ENCODE results near the gene MEIKIN. TPM values are rescaled to one million over a fixed set of nuclear protein-coding genes. Genes with fewer than 3 reads are reported as not detected.
"Not testable (repeated sequence)": the region's sequence is repeated elsewhere in the genome, so short reads cannot be mapped to it uniquely, and the experiment has no call there.

MEIKIN gene
- total RNA-seq, 1 donor = not detected

DNA sequence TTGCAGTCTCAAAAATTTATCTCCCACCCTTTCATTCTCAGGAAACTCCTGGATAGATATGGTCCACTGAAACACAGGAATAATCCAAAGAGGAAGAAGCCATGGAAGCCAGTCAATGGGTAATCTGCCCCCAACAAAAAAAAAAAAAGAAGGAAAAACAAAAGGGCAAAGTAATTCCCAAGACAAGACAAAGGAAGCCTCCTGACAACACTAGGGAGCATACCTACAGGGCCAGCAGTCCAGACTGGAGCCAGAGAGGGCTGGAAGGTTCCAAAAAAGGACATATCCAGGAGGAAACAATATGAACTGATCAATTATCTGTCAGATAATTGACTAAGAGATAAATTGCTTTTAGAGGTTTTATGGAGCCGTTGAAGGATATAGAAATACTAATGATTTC, 161.6 kb downstream of the MEIKIN start:
- no peak for TF ChIP-seq CTCF (IDR thresholded peaks at IDR 0.05; ENCODE audit: extremely low read depth, low read depth, low read length)
- no peaks in the 10 kb centered on the region for H3K9me3 ChIP-seq (ENCODE audit: low read depth, low read length)
- H3K4me2 ChIP-seq (ENCODE audit: insufficient read depth, low read length) = no peak overlapping the region
- no peak for DNase-seq (ENCODE audit: insufficient read length, low spot score, missing footprints)
- H3K27me3 ChIP-seq (ENCODE audit: insufficient read depth, low read length) = no peaks in the 10 kb centered on the region
- no peaks in the 10 kb centered on the region for H3K4me1 ChIP-seq (ENCODE audit: insufficient read depth, low read length)
- H2AFZ ChIP-seq (ENCODE audit: low read length) = no peak overlapping the region
- no peak overlapping the region for H3K4me3 ChIP-seq (ENCODE audit: insufficient read depth, low read length)
- no peak overlapping the region for H3K27ac ChIP-seq (ENCODE audit: low read depth, low read length)
- peaks cover 94% of the 10 kb centered on the region for H3K79me2 ChIP-seq (ENCODE audit: insufficient read depth, low read length)
- H3K36me3 ChIP-seq (ENCODE audit: insufficient read depth, low read length) = no peaks in the 10 kb centered on the region
- peaks cover 60% of the 10 kb centered on the region for H4K20me1 ChIP-seq (ENCODE audit: insufficient read depth, low read length)

GRCh38 chr5:131783357-131783756, 162.1 kb downstream of the MEIKIN start:
- Histone ChIP-seq H3K36me3 (ENCODE audit: insufficient read depth, low read length) (no peaks in the 10 kb centered on the region), H2AFZ (ENCODE audit: low read length) (no peak overlapping the region), H4K20me1 (ENCODE audit: insufficient read depth, low read length) (peaks cover 58% of the 10 kb centered on the region), H3K4me1 (ENCODE audit: insufficient read depth, low read length) (no peaks in the 10 kb centered on the region), H3K27me3 (ENCODE audit: insufficient read depth, low read length) (no peaks in the 10 kb centered on the region), H3K79me2 (ENCODE audit: insufficient read depth, low read length) (peaks cover 89% of the 10 kb centered on the region), H3K9me3 (ENCODE audit: low read depth, low read length) (no peaks in the 10 kb centered on the region), H3K4me3 (ENCODE audit: insufficient read depth, low read length) (no peak overlapping the region), H3K4me2 (ENCODE audit: insufficient read depth, low read length) (no peak overlapping the region), H3K27ac (ENCODE audit: low read depth, low read length) (no peak overlapping the region)
- no peak for TF ChIP-seq CTCF (IDR thresholded peaks at IDR 0.05; ENCODE audit: extremely low read depth, low read depth, low read length)
- DNase-seq (ENCODE audit: insufficient read length, low spot score, missing footprints) = no peak

- H3K4me3 ChIP-seq (ENCODE audit: insufficient read depth, low read length) = no peak overlapping the region
- no peaks in the 10 kb centered on the region for H3K9me3 ChIP-seq (ENCODE audit: low read depth, low read length)
- H3K4me2 ChIP-seq (ENCODE audit: insufficient read depth, low read length) = no peak overlapping the region
- H2AFZ ChIP-seq (ENCODE audit: low read length) = no peak overlapping the region
- peaks cover 88% of the 10 kb centered on the region for H3K79me2 ChIP-seq (ENCODE audit: insufficient read depth, low read length)
- TF ChIP-seq CTCF (IDR thresholded peaks at IDR 0.05; ENCODE audit: extremely low read depth, low read depth, low read length) = no peak
- H3K36me3 ChIP-seq (ENCODE audit: insufficient read depth, low read length) = no peaks in the 10 kb centered on the region
- H3K4me1 ChIP-seq (ENCODE audit: insufficient read depth, low read length) = no peaks in the 10 kb centered on the region
- no peak overlapping the region for H3K27ac ChIP-seq (ENCODE audit: low read depth, low read length)
- H3K27me3 ChIP-seq (ENCODE audit: insufficient read depth, low read length) = no peaks in the 10 kb centered on the region
- no peak for DNase-seq (ENCODE audit: insufficient read length, low spot score, missing footprints)
- H4K20me1 ChIP-seq (ENCODE audit: insufficient read depth, low read length) = peaks cover 58% of the 10 kb centered on the region
These were observed 162.7 kb downstream of the MEIKIN start for GRCh38 chr5:131782717-131783116.

DNA sequence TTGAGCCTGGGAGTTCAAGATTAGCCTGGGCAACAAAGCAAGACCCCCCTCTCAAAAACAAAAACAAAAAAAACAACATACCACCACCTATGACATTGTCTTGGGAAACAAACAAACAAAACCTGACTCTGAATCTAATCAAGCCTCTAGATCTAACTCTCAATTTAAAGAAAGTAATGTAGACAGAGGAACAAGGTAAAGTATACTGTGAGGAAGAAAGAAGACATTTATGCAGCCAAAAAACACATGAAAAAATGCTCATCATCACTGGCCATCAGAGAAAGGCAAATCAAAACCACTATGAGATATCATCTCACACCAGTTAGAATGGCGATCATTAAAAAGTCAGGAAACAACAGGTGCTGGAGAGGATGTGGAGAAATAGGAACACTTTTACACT, 167.3 kb downstream of the MEIKIN start:
- Histone ChIP-seq H4K20me1 (ENCODE audit: insufficient read depth, low read length) (peaks cover 63% of the 10 kb centered on the region), H3K4me1 (ENCODE audit: insufficient read depth, low read length) (peaks cover 23% of the 10 kb centered on the region)
- H3K4me2 ChIP-seq (ENCODE audit: insufficient read depth, low read length) = not testable (repeated sequence)

More for the DNA sequence above, 167.3 kb downstream of the MEIKIN start:
- not testable (repeated sequence) for DNase-seq (ENCODE audit: insufficient read length, low spot score, missing footprints); H3K27me3 ChIP-seq (ENCODE audit: insufficient read depth, low read length); H3K4me3 ChIP-seq (ENCODE audit: insufficient read depth, low read length); H2AFZ ChIP-seq (ENCODE audit: low read length); H3K9me3 ChIP-seq (ENCODE audit: low read depth, low read length); H3K27ac ChIP-seq (ENCODE audit: low read depth, low read length); H3K36me3 ChIP-seq (ENCODE audit: insufficient read depth, low read length)
- H3K79me2 ChIP-seq (ENCODE audit: insufficient read depth, low read length) = peaks cover 90% of the 10 kb centered on the region

Data from osteoblast (primary cell).